T follicular helper cell (primary cell): Measurements from ENCODE around the gene KCTD19.

ENCODE experiments used
- DNase-seq: peaks from one replicate; pipeline ENCODE4 v3.0.0-alpha.2; 2020; ENCODE audit warnings: low read depth

KCTD19 gene

GRCh38 chr16:67317853-67318252 is 8.7 kb downstream of the KCTD19 start:
- DNase-seq, result no peak

GRCh38 chr16:67312719-67313118 is 13.8 kb downstream of the KCTD19 start:
- DNase-seq, result no peak

DNA sequence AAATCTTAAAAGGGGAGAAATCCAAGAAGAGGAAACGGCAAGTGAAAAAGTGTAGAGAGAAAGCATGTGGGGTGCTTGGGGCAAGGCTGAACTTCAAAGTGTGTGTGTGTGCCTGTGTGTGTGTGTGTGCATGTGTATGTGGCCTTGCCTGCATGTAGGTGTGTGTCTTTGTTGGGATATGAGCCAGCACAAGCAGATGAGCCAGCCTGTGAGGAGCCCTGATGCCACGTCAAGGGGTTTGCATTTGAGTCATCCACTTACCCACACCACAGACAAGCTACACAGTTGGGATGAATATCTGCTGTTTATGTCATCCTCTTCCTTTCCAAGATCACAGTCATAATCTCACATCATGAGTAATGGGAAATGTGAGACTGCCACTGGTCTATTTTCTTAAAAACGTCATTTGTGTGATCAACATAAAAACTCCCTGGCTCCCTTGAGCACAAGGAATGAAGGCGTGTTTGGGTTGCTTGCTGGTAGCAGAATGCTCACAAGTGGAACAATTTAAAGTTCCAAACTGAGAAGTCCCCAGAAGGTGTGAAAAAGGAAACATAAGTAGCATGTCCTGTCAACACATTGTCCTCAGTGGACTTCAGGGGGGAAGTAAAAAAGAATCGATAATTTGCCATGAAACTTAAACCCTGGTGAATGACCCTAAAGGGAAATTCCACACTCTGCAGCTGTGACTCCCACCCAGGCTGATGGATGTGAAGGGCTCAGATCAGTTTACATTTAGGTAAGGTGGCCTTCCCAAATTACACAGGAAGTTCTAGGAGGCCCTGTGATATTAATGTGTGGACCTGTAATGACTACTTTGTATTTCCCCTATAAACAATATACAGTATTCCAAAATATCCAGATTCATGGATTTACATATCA is 14.7 kb downstream of the KCTD19 start:
- no peak for DNase-seq

DNA sequence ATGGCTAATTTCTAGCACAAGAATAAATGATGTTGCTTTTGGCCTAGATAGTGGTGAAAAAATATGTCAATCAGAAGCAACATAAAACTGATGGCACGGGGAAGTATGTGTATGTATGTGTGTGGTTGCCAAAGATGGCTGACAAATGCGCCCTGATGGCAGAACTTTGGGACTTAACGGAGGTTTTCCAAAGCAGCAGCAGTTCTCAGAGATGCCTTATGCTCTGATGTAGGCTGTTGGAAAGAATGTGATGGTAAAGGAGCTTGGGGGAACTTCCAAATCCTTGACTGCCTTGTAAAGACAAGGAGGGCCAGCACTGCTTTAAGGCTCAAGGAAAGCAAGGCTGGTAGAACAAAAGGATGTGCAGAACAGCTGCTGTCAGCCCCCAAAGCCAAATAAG is 16.0 kb downstream of the KCTD19 start:
- DNase-seq, result no peak

- no peak for DNase-seq
Measured at GRCh38 chr16:67305216-67306071, 21.1 kb downstream of the KCTD19 start.

DNA sequence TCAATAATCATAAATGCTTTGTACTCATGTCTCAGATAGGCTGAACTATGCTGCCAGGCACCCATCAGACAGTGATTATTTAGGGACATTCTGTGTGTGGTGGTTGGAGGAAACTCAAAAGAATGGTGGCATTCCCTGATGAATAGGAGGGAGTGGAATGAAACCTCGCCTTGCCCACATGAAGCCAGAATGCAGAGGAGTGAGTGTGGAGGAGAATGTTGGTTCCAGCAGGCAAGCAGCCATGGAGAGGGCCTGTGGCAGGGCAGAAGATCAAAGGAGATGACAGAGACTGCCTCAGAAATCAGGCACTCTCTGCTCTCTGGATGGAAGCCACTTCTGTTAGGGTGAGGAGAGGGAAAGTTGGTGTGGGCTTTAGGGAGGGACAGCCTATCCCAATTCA is 22.5 kb downstream of the KCTD19 start:
- no peak for DNase-seq

GRCh38 chr16:67302970-67303369 is 23.6 kb downstream of the KCTD19 start:
- no peak for DNase-seq

- no peak for DNase-seq
Measured at GRCh38 chr16:67302076-67302475, 24.5 kb downstream of the KCTD19 start.

DNA sequence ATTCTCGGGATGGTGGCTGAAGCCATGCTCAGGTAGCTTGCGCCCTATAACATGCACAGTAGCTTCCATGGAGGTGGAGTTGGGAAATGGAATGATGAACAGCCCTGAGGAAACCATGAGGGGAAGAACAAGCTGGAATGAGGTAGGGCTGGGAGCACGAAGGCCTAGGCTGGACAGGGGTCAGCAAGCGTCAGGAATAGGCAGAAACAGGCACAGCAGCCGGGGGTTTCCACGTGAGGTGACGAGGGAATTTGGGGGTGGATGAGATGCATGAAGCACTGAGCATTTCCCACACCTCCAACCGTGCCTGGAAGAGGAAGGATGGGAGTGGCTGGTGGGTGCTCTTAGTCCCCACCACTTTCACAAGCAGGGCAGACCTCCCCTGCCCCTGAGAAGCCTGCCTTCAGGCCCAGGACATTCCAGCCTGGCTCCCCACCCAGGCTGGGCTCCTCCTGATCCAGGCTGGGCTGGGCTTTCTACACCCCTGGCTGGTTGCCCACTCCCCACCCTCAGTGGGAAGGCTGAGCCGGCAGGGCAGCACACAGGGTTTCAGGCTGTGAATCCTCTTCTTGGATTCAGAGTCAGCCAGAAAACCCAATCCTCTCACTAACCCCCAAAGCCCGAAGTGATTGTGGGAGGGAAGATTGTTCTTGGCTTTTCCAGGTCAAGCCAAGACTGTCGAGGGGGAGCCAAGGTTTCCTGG is 25.3 kb downstream of the KCTD19 start:
- no peak for DNase-seq

DNA sequence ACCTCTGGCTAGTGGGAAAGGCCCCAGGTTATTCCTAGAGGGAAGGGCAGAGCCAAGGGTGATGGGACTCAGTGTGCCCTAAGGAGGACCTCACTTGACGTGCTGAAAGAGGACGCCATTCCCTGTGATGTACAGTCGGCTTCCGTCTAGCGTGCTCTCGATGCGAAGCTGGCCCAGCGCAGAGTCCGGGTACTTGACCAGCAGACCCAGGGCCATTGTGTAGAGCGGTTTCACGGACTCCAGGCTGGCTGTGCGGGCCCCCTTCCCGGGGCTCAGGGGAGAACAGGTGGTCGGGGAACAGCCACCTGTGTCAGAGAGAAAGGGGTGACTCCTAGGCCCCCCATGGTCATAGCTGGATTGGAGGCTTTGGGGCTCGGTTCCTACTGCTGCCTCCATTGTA is 27.3 kb downstream of the KCTD19 start:
- no peak for DNase-seq

DNA sequence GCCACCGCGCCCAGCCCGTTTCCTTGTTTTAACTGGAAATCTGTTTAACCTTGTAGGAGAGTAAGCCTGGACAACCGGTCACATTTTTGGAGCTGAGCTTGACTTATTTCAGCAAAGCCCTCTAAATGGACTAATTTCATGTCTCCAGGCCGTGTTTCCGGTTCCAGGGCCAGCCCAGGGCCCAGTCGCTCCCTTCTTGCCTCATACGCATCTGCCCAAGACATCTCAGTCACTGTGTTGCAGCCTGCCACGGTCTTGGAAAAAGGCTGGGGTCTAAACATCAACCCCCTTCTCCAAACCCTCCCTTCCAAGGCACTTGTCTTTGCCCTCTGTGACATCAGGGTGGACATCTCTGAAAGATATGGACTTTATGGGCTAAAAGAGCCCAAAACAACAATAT is 28.3 kb downstream of the KCTD19 start:
- DNase-seq, result no peak

DNA sequence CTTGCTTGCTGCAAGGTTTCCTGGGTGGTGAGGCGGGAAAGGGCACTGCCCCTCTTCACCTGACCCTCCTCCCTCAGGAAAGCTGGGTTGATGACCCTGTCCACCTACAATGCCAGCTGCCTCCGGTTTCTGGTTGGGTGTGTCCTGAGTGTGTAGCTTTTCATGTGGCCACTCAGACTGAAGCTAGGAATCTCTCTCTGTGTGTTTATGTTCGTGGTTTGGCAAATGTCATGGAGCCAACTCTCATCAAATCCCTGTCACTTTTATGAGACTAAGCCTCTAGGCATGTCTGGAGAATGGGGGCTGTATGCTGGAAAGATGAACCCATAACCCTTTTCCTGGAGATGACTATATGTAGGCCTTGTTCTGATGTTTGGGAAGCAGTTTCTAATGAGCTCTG is 30.1 kb downstream of the KCTD19 start:
- no peak for DNase-seq

- no peak for DNase-seq
Measured at GRCh38 chr16:67294938-67295361, 31.6 kb downstream of the KCTD19 start.

- DNase-seq, result no peak
Measured at GRCh38 chr16:67294171-67294757, 32.3 kb downstream of the KCTD19 start.

GRCh38 chr16:67291461-67291860 is 35.1 kb downstream of the KCTD19 start:
- DNase-seq, result no peak

- DNase-seq, result no peak
Measured at GRCh38 chr16:67287960-67288359, 38.6 kb downstream of the KCTD19 start.

DNA sequence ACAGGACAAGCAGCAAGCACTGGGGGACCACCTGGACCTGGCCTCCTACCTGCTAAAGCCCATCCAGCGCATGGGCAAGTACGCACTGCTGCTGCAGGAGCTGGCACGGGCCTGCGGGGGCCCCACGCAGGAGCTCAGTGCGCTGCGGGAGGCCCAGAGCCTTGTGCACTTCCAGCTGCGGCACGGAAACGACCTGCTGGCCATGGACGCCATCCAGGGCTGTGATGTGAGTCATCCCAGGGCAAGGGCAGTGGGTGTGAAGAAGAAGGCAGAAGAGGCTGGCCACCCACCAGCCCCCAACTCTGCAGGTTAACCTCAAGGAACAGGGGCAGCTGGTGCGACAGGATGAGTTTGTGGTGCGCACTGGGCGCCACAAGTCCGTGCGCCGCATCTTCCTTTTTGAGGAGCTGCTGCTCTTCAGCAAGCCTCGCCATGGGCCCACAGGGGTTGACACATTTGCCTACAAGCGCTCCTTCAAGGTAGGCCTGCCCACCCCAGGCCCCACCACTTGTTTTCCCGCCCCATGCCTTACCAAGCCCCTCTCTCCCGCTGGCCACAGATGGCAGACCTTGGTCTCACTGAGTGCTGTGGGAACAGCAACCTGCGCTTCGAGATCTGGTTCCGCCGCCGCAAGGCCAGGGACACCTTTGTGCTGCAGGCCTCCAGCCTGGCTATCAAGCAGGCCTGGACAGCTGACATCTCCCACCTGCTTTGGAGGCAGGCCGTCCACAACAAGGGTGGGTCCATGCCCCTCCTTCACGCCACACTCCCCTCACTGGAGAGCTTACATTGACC is 39.9 kb downstream of the KCTD19 start:
- DNase-seq, result no peak

DNA sequence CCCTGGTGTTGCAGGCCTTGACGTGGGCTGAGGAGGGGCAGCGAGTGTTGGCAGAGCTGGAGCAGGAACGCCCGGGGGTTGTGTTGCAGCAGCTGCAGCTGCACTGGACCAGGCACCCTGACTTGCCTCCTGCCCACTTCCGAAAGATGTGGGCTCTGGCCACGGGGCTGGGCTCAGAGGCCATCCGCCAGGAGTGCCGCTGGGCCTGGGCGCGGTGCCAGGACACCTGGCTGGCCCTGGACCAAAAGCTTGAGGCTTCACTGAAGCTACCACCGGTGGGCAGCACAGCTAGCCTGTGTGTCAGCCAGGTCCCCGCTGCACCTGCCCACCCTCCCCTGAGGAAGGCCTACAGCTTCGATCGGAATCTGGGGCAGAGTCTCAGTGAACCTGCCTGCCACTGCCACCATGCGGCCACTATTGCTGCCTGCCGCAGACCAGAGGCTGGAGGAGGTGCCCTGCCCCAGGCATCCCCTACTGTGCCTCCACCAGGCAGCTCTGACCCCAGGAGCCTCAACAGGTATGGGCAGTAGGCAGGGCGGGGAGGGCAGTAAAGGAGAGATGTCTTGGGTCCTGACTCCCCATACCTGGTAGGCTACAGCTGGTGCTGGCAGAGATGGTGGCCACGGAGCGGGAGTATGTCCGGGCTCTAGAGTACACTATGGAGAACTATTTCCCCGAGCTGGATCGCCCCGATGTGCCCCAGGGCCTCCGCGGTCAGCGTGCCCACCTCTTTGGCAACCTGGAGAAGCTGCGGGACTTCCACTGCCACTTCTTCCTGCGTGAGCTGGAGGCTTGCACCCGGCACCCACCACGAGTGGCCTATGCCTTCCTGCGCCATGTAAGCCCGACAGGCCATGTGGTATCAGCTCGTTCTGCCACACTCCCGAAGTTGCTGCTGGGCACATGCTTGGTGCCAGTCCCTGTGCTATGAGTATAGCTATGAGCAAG is 41.6 kb downstream of the KCTD19 start:
- no peak for DNase-seq

- DNase-seq, result no peak
Measured at GRCh38 chr16:67283826-67284555, 42.5 kb downstream of the KCTD19 start.
